Heart left ventricle (tissue), 16 donors: ENCODE results near the gene SNX25. TPM values are rescaled to one million over a fixed set of nuclear protein-coding genes. Genes with fewer than 3 reads are reported as not detected.

Experiments used
- ATAC-seq, 4 donors: fragments of 200-7000 bp; cut with Tn5 transposase; one replicate each; pipeline ENCODE4 v1.9.1; 2020 to 2022; ENCODE audit warnings: moderate library complexity in 4 of 4, mild to moderate bottlenecking in 3 of 4, moderate number of reproducible peaks in 1 of 4
- DNase-seq, 5 donors: peaks; one replicate each; pipeline ENCODE4 v3.0.0-alpha.2; 2020
- H3K27ac ChIP-seq, 12 donors: fragments of 200-600 bp; sonication (generic) in 4 of 12; one replicate each; pipeline versions ENCODE4 v1.5.0 to v1.8.0; 2016 to 2022; ENCODE audit warnings: mild to moderate bottlenecking in 2 of 12
- H3K27me3 ChIP-seq, 9 donors: fragments of 200-600 bp; sonication (generic) in 2 of 9; one replicate each; pipeline versions ENCODE4 v1.5.1 to v1.8.0; 2016 to 2022; ENCODE audit warnings: mild to moderate bottlenecking in 3 of 9
- H3K36me3 ChIP-seq, 9 donors: fragments of 200-600 bp; sonication (generic) in 2 of 9; one replicate each; pipeline versions ENCODE4 v1.5.0 to v1.8.0; 2018 to 2022; ENCODE audit warnings: mild to moderate bottlenecking in 2 of 9
- H3K4me1 ChIP-seq, 12 donors: fragments of 200-600 bp; sonication (generic) in 4 of 12; one replicate each; pipeline versions ENCODE4 v1.5.0 to v1.8.0; 2016 to 2022; ENCODE audit warnings: mild to moderate bottlenecking in 3 of 12
- H3K4me3 ChIP-seq, 12 donors: fragments of 200-600 bp; sonication (generic) in 4 of 12; one replicate each; pipeline versions ENCODE4 v1.5.0 to v1.8.0; 2017 to 2022; ENCODE audit warnings: mild to moderate bottlenecking in 9 of 12, moderate library complexity in 4 of 12
- H3K9me3 ChIP-seq, 12 donors: fragments of 200-600 bp; sonication (generic) in 4 of 12; one replicate each; pipeline versions ENCODE4 v1.5.0 to v1.8.0; 2016 to 2022; ENCODE audit warnings: mild to moderate bottlenecking in 1 of 12
- POLR2A ChIP-seq, 2 donors: fragments of 450-650 bp; IDR thresholded peaks; one replicate each; pipeline ENCODE4 v1.6.1; 2017; ENCODE audit warnings: antibody characterized with exemption in 2 of 2, mild to moderate bottlenecking in 2 of 2, moderate library complexity in 2 of 2
- WGBS, 4 donors: extraction: QIAGEN DNeasy Blood & Tissue Kit in 2 of 4; methylation state at CpG; one replicate each; pipeline versions ENCODE4 v1.1.5 to v1.1.7; 2013 to 2018; 5-methylcytosine and 5-hydroxymethylcytosine counted together
- intact Hi-C, 10 donors: fragments of 100-400 bp; cut with DNase I; formaldehyde crosslinking; loops; one replicate each; pipeline versions ENCODE4 v1.11.1 to v1.14.2; 2022
- polyA plus RNA-seq, 2 donors: library from polyadenylated mRNA; stranded (reverse); fragments of 200-250 nt; gene quantifications; one replicate each; pipeline ENCODE4 v1.2.3, GENCODE V29; 2013
- total RNA-seq, 9 donors: library from RNA; depleted of rRNA in 2 of 9; stranded (reverse); fragments of >200 nt in 2 of 9; fragmentation: NEBNext Ultra II Directional in 3 of 9; extraction: Animal tissue kit (Norgen Biotek cat#: 25700) in 3 of 9; gene quantifications; one replicate each; pipeline versions ENCODE4 v1.1.0 to v1.2.4, GENCODE V29; 2016 to 2023
- TF ChIP-seq, protein P1 (sequence below), 12 donors: fragments of 200-600 bp; sonication (generic) in 4 of 12; IDR thresholded peaks; one replicate each; pipeline versions ENCODE4 v1.5.0 to v1.8.0; 2018 to 2022; ENCODE audit warnings: antibody characterized with exemption in 12 of 12, mild to moderate bottlenecking in 5 of 12
- donor health status: ischemic (EF 13 %, LVEDD 7.1; RV severe dilation, severe dysfunction).
- donor health status: healthy with polysubstance abuse.
- donor health status: DM: no; HTN: yes; CAD: no.
- donor health status: DM: no; HTN: no; CAD: no.
- donor health status: ischemic (EF 25% LVEDD 6.9; RV normal size, moderate dysfunction).
- donor health status: ischemic (EF 25% LVEDD 5.7; RV mildly dilated, moderate dysfunction).
- donor health status: healthy.
- donor health status: DM: yes; HTN: yes; CAD: no.
- donor health status: ischemic (EF 35%, LVEDD 5.7; RV mildly dilated, moderate dysfunction).
- donor health status: nonischemic (EF 11% LVEDD 7.7; RV severe dilation, severe dysfunction).
- donor health status: DM: yes; HTN: yes; CAD: no.
- donor health status: PGD.
- donor health status: ischemic (EF 29% LVEDD 5.4; RV normal size, mild dysfunction).
- donor health status: nonischemic (EF 23%, LVEDD 6.1; RV moderate dilation, normal function).

The SNX25 gene
- total and polyA plus RNA-seq, 11 donors, result 3.1 to 12.4 (median 10.1) TPM

GRCh38 chr4:185351691-185352090 is 142.3 kb downstream of the SNX25 start:
- intact Hi-C loops, result no loop called here
- 91 to 96% (median 94%) methylated on average over 13 of the region's 13 CpGs for WGBS, 4 donors
- Histone ChIP-seq H3K9me3 (no peaks in the 10 kb centered on the region), H3K4me1 (no peaks in the 10 kb centered on the region), H3K4me3 (no peak overlapping the region), H3K27ac (no peak overlapping the region), H3K36me3 (peaks cover 0 to 74% (median 29%) of the 10 kb centered on the region in 9 donors), H3K27me3 (no peaks in the 10 kb centered on the region)
- ATAC-seq, result no peak
- DNase-seq, result no peak
- TF ChIP-seq POLR2A (IDR thresholded peaks at IDR 0.05), result no peak
- TF ChIP-seq, protein P1, sequence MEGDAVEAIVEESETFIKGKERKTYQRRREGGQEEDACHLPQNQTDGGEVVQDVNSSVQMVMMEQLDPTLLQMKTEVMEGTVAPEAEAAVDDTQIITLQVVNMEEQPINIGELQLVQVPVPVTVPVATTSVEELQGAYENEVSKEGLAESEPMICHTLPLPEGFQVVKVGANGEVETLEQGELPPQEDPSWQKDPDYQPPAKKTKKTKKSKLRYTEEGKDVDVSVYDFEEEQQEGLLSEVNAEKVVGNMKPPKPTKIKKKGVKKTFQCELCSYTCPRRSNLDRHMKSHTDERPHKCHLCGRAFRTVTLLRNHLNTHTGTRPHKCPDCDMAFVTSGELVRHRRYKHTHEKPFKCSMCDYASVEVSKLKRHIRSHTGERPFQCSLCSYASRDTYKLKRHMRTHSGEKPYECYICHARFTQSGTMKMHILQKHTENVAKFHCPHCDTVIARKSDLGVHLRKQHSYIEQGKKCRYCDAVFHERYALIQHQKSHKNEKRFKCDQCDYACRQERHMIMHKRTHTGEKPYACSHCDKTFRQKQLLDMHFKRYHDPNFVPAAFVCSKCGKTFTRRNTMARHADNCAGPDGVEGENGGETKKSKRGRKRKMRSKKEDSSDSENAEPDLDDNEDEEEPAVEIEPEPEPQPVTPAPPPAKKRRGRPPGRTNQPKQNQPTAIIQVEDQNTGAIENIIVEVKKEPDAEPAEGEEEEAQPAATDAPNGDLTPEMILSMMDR (IDR thresholded peaks at IDR 0.05), result no peak

- Histone ChIP-seq H3K36me3 (peaks cover 0 to 69% (median 24%) of the 10 kb centered on the region in 9 donors), H3K9me3 (no peaks in the 10 kb centered on the region), H3K27ac (no peak overlapping the region), H3K4me1 (no peaks in the 10 kb centered on the region), H3K4me3 (no peak overlapping the region), H3K27me3 (no peaks in the 10 kb centered on the region)
- DNase-seq, result no peak
- no peak for TF ChIP-seq POLR2A (IDR thresholded peaks at IDR 0.05)
- TF ChIP-seq, protein P1 (IDR thresholded peaks at IDR 0.05), result no peak
- intact Hi-C loops, result no loop called here
- 93 to 97% (median 95%) methylated on average over 7 of the region's 7 CpGs for WGBS, 4 donors
- ATAC-seq, result no peak
Measured at GRCh38 chr4:185352202-185352601, 142.8 kb downstream of the SNX25 start.

DNA sequence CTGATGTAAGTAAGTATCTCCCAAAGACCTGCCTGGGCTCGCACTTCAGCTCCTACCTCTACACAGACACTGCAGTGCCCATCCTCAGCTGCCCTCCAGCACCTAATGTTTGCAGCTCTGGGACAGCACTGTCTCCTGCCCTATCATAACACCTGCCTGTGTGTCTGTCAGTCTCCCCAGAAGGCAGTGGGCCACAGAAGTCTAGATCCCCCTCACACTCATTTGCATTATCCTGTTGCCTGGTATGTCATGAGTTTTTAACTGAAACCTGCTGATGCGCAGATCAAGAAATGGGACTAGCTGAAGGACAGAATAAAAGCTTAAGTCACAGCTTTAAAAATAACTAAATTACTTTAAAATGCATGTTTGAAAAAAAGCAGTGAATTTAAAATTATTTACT is 143.3 kb downstream of the SNX25 start:
- Histone ChIP-seq H3K27ac (no peak overlapping the region), H3K27me3 (no peaks in the 10 kb centered on the region), H3K9me3 (no peaks in the 10 kb centered on the region), H3K36me3 (peaks cover 0 to 68% (median 22%) of the 10 kb centered on the region in 9 donors), H3K4me3 (no peak overlapping the region), H3K4me1 (no peaks in the 10 kb centered on the region)
- DNase-seq (no peak), ATAC-seq (no peak)
- TF ChIP-seq, protein P1 (IDR thresholded peaks at IDR 0.05), result no peak
- no peak for TF ChIP-seq POLR2A (IDR thresholded peaks at IDR 0.05)
- intact Hi-C loops, result no loop called here
- 99 to 100% (median 100%) methylated on average over 2 of the region's 2 CpGs for WGBS, 4 donors

DNA sequence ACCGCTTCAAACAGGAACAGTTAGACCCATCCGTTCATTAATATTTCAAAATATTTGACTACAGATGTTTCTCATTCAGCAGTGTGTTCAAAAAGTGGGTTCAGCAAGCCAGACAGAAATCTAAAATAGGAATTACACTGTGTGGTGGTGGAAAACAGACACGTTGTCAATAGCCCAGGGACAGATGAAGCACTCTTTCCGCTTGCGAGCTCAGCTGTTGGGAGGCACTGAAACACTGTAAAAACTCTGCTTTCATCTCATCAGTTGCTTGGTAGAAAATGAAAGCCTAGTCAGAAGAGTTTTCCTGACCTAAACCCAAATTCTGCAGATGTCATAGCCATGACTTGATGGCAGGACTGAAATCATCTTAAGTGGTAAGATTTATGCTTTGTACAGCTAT is 147.8 kb downstream of the SNX25 start:
- Histone ChIP-seq H3K27me3 (no peaks in the 10 kb centered on the region), H3K4me3 (no peak overlapping the region), H3K36me3 (peaks cover 0 to 55% (median 9%) of the 10 kb centered on the region in 9 donors), H3K27ac (no peak overlapping the region), H3K9me3 (no peaks in the 10 kb centered on the region), H3K4me1 (no peaks in the 10 kb centered on the region)
- TF ChIP-seq POLR2A (IDR thresholded peaks at IDR 0.05), result no peak
- TF ChIP-seq, protein P1 (IDR thresholded peaks at IDR 0.05), result no peak
- intact Hi-C loops, result no loop called here
- DNase-seq (no peak), ATAC-seq (no peak)
- WGBS, 4 donors, result 90 to 94% (median 93%) methylated on average over 5 of the region's 5 CpGs
